Glomerular visceral epithelial cell (primary cell): ENCODE measurements around the gene JADE1.

Experiments
- DNase-seq: peaks from one replicate; pipeline ENCODE4 v3.0.0-alpha.2; 2016; ENCODE audit errors: extremely low spot score

JADE1 gene

GRCh38 chr4:128844931-128845330 lies 35.4 kb downstream of the JADE1 start:
- no peak for DNase-seq

DNA sequence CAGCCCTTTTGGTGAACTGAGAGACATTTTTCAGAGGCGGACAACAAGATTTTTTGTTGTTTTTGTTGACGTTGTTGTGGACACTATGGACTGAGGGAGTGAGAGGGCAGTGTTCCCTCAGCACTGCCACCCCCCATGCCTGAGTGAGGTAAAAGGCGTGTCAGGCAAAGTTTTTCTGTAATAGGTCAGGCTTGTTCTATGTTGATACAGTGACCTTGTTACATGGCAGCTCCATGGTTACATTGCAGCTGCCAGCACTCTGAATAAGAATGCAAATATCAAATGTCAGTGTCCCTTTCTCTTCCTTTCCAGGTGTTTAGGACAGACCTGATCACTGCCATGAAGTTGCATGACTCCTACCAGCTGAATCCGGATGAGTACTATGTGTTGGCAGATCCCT lies 36.6 kb downstream of the JADE1 start:
- DNase-seq, result no peak

DNA sequence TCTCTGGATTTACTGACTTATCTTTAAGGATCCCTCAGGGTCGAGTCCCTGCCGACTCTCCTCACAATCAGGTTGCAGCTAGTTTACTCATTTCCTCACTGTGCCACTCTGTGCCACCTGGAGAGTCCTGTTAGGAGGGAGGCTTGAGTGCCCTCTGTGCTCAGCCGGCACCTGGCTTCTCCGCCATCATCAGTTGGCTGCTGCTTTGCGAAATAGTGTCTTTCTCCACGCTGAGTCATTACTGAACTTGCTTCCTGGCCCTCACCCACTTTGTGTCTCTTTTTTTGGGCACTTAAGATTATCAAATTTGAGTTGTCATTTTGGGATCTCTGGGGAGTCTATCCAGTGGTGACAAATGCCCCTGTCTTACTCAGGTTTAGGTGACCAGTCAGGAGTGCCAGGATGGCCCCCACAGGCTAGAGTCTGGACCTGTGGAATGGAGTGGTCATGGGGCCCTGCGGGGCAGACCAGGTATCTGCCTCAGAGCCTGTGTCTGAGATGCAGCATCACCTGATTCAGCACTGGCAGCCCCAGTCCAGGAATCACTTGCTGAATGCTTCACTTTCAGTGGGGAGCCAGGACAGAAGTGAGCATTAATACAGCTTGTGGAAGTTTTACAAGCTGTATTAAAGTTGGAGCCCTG lies 37.7 kb downstream of the JADE1 start:
- DNase-seq, result no peak

DNA sequence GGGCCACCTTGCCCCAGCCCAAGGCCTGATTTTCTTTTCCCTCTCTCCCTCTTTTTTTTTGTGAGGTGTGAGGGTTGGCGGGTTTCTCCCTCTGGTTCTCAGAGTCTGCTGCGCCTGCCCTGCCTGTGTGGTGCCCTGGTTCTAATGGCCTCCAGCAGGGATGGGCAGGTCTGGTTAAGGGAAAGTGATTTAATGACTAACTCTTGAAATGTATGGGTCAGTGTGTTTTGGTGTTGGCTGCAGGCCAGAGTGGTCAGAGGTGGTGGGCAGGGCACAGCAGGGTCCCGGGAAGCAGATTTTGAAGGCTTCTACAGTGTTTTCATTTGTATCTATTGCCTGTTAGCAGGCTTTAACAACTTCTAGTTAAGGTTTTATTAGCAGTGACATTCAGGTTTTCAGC lies 39.0 kb downstream of the JADE1 start:
- DNase-seq, result no peak

DNA sequence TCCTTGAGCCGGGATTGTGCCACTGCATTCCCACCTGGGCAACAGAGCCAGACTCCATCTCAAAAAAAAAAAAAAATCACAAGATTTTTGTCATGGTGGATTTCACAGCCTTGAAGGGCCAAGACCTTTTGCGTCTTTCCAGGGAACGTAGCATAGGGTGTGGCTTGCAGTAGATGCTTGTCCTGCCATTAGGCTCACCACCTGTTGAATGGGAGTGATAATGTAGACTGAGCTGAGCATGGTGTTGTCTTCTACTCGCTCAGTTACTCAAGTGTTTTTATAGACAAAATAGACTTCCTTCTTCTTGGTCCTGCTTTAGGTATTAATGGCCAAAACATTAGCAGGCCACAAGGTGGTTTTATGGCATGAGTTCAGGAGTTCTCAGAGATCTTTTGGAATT lies 40.8 kb downstream of the JADE1 start:
- no peak for DNase-seq

- peak; percentile 47 for DNase-seq
Measured at GRCh38 chr4:128853741-128854140, 44.2 kb downstream of the JADE1 start.

- peak; percentile 28 for DNase-seq
Measured at GRCh38 chr4:128854433-128854832, 44.9 kb downstream of the JADE1 start.

GRCh38 chr4:128855621-128856020 lies 46.1 kb downstream of the JADE1 start:
- DNase-seq, result no peak

- no peak for DNase-seq
Measured at GRCh38 chr4:128856246-128856645, 46.7 kb downstream of the JADE1 start.

- no peak for DNase-seq
Measured at GRCh38 chr4:128858879-128859671, 49.6 kb downstream of the JADE1 start.

- no peak for DNase-seq
Measured at GRCh38 chr4:128859887-128860677, 50.6 kb downstream of the JADE1 start.

GRCh38 chr4:128861856-128862518 lies 52.5 kb downstream of the JADE1 start:
- no peak for DNase-seq

DNA sequence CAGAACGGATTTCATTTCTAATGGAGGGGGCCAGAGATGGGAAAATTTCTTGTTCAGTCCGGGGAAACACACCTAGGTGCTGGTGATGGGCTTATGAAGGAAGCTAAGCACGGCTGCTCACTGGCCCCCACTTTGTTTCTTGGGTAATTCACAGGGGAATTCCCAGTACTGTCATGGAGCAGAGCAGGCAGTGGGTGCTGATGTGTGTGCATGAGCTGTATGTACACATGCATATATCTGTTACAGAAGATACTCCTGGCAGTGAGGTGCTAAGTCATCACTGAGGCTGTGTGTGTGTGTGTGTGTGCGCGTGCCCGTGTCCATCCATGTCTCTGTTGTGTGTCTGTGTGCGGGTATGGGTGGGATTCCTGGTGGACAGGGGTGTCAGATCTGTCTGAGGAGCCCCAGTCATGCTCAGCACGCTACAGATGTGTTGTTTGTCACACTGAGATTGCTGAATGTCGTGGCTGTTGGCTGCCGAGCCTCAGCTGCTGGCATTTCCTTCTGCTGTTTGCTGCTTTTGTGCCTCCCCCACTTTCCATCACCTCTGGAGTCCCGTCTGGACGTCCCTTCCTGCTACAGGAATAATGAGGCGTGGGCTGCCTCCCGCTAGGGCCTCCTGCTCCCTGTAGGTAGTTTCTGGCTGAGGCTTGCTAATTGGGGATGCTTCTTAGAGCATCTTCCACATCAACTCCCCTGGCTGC lies 53.3 kb downstream of the JADE1 start:
- peak; percentile 74 for DNase-seq

GRCh38 chr4:128863312-128864075 lies 54.0 kb downstream of the JADE1 start:
- peak; percentile 85 for DNase-seq

DNA sequence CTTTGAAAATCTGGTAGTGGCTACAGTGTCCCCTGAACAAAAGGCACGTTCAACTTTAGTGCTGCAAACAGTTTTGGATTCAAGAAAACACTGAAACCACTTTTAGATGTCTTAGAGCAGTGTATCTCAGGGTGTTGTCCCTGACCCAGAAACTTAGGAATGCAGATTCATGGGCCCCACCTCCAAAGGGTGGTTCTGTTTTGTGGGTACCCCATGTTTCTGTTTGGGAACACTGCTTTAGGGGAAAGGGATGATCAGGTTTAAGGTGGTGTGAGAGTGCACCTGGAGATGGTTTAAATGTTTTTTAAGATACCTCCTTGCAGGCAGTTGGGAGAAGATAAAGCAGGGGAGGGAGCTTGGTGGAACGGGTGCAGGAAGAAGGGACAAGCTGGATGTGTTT lies 55.6 kb downstream of the JADE1 start:
- DNase-seq, result no peak

DNA sequence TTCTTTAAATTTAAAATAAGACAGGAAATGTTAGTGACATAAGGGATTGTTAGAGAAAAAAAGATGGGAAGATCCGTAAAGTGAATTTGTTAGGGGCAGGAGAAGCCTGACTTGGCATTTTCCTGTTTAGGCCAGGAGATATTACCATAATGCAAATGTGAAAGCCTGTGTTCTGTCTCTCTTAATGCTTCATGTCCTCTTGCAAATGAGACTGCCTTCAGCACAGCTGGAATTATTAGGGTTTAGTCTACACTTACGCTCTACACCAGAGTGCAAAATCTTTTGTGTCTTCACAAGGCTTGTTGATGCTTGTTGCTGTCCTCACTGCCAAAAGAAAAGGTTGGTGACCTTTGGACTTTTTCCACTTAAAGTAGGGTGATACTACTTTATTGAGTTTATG lies 56.8 kb downstream of the JADE1 start:
- no peak for DNase-seq

DNA sequence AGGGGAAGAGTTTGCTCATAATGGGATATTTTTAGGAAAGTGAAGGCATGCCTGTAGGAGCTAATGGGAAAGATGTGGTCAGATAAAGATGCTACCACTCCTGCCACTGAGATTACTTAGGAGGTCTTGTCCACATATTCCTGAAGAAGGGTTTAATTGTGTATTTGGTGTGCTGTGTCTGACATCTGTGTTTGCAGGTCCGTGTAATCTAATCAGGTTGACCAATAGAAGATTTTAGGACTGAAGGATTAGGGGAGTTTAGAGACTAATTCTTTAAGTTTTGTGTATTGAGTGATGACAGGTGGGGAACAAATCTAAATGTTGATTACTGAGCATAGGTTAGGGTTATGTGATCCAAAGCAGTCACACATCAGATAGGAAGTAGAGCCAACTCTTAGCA lies 57.2 kb downstream of the JADE1 start:
- no peak for DNase-seq

GRCh38 chr4:128868758-128869157 lies 59.3 kb downstream of the JADE1 start:
- DNase-seq, result no peak

DNA sequence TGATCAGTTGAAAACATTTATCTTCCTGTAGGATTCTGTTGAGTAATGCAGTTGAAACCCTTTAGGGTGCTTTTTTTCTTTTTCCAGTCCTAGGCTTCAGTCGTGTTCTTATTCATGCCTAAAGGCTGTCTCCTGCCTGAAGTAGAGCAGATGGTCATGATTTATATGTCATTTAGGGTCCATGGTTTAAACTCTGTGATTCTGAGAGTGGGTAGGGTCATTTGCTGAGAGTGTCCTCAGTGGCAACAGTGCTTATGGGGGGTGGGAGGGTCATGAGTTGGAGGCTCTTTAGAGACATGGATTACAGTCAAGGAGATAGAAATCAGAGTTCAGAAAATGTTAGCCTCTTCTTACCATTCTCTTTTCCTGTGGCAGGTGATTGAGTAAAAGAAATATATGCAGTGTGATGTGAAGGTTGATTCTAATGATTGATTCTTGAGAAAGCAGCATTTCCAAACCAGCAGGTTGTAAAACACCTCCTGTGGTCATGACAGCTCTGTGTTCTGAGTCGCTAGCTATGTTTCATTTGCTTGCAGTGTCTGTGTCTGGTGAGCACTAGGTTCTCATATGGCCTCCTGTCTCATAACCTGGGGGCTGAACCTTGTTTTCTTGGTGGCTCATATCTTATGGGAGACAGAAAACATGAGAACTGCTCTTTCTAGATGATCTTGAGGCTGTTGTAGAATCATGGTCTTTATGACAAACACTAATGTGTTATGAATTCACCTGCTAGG lies 60.4 kb downstream of the JADE1 start:
- DNase-seq, result no peak

GRCh38 chr4:128871948-128872347 lies 62.4 kb downstream of the JADE1 start:
- DNase-seq, result no peak
